Peyer's patch (tissue), 4 donors: ENCODE results near the gene SMC1B. TPM values are rescaled to one million over a fixed set of nuclear protein-coding genes. Genes with fewer than 3 reads are reported as not detected.

Experiments used
- DNase-seq, 3 donors: peaks; one replicate each; pipeline ENCODE4 v3.0.0-alpha.2; 2017 to 2019
- H3K27ac ChIP-seq, 4 donors: fragments of 200-600 bp; sonication (generic); one replicate each; pipeline ENCODE4 v1.5.1; 2016 to 2019
- H3K27me3 ChIP-seq, 2 donors: fragments of 200-600 bp; sonication (generic); one replicate each; pipeline ENCODE4 v1.5.1; 2019
- H3K36me3 ChIP-seq, 3 donors: fragments of 200-600 bp; sonication (generic); one replicate each; pipeline ENCODE4 v1.5.1; 2016 to 2019
- H3K4me1 ChIP-seq, 4 donors: fragments of 200-600 bp; sonication (generic); one replicate each; pipeline ENCODE4 v1.5.1; 2016 to 2019
- H3K4me3 ChIP-seq, 4 donors: fragments of 200-600 bp; sonication (generic); 1 replicate in 3 of 4; 2 replicates in 1 of 4; pipeline ENCODE4 v1.5.1; 2016 to 2019; ENCODE audit warnings: mild to moderate bottlenecking in 1 of 4
- H3K9me3 ChIP-seq, 4 donors: fragments of 200-600 bp; sonication (generic); one replicate each; pipeline ENCODE4 v1.5.1; 2016 to 2019; ENCODE audit warnings: mild to moderate bottlenecking in 1 of 4
- CTCF ChIP-seq, 6 experiments: fragments of 450-650 bp in 4 of 6; fragments of 200-600 bp in 2 of 6; sonication (generic) in 1 of 6; IDR thresholded peaks; one replicate each; pipeline ENCODE4 v1.5.1; 2017 to 2019; ENCODE audit warnings: antibody characterized with exemption in 6 of 6, mild to moderate bottlenecking in 3 of 6, moderate library complexity in 1 of 6
- POLR2A ChIP-seq, 2 donors: fragments of 450-650 bp; IDR thresholded peaks; one replicate each; pipeline ENCODE4 v1.5.1; 2017; ENCODE audit warnings: antibody characterized with exemption in 2 of 2, mild to moderate bottlenecking in 2 of 2, moderate library complexity in 2 of 2
- total RNA-seq, 4 donors: library from RNA; depleted of rRNA; stranded (reverse); fragments of >200 nt; gene quantifications; one replicate each; pipeline ENCODE4 v1.1.0, GENCODE V29; 2016

SMC1B gene
- total RNA-seq, 4 donors from 2014 or later = not detected

- no peaks in the 10 kb centered on the region for H3K9me3 ChIP-seq
- no peak overlapping the region for H3K4me3 ChIP-seq
- TF ChIP-seq CTCF (IDR thresholded peaks at IDR 0.05) = no peak
- no peak for TF ChIP-seq POLR2A (IDR thresholded peaks at IDR 0.05)
- no peak for DNase-seq
- H3K36me3 ChIP-seq = peaks cover 0 to 89% (median 0%) of the 10 kb centered on the region in 3 donors
- H3K27ac ChIP-seq = no peak overlapping the region
- H3K4me1 ChIP-seq = no peaks in the 10 kb centered on the region
- no peaks in the 10 kb centered on the region for H3K27me3 ChIP-seq
These were observed 78.9 kb downstream of the SMC1B start for GRCh38 chr22:45334528-45334927.

- TF ChIP-seq POLR2A (IDR thresholded peaks at IDR 0.05) = no peak
- TF ChIP-seq CTCF (IDR thresholded peaks at IDR 0.05) = no peak
- H3K27ac ChIP-seq = no peak overlapping the region
- no peaks in the 10 kb centered on the region for H3K27me3 ChIP-seq
- H3K4me1 ChIP-seq = no peaks in the 10 kb centered on the region
- peaks cover 0 to 87% (median 0%) of the 10 kb centered on the region in 3 donors for H3K36me3 ChIP-seq
- no peak for DNase-seq
- no peak overlapping the region for H3K4me3 ChIP-seq
- H3K9me3 ChIP-seq = no peaks in the 10 kb centered on the region
These were observed 79.3 kb downstream of the SMC1B start for GRCh38 chr22:45334068-45334467.

GRCh38 chr22:45332001-45332400 lies 81.4 kb downstream of the SMC1B start:
- DNase-seq = no peak
- H3K36me3 ChIP-seq = peaks cover 0 to 76% (median 0%) of the 10 kb centered on the region in 3 donors

GRCh38 chr22:45331486-45331885 lies 81.9 kb downstream of the SMC1B start:
- Histone ChIP-seq H3K27ac (no peak overlapping the region), H3K4me1 (no peaks in the 10 kb centered on the region), H3K4me3 (no peak overlapping the region), H3K9me3 (no peaks in the 10 kb centered on the region), H3K36me3 (peaks cover 0 to 71% (median 0%) of the 10 kb centered on the region in 3 donors), H3K27me3 (no peaks in the 10 kb centered on the region)
- DNase-seq = no peak
- TF ChIP-seq CTCF (IDR thresholded peaks at IDR 0.05) (no peak), POLR2A (IDR thresholded peaks at IDR 0.05) (no peak)

More at GRCh38 chr22:45332001-45332400, 81.4 kb downstream of the SMC1B start:
- Histone ChIP-seq H3K27me3 (no peaks in the 10 kb centered on the region), H3K4me3 (no peak overlapping the region), H3K4me1 (no peaks in the 10 kb centered on the region), H3K27ac (no peak overlapping the region), H3K9me3 (no peaks in the 10 kb centered on the region)
- TF ChIP-seq CTCF (IDR thresholded peaks at IDR 0.05) = no peak

- TF ChIP-seq CTCF (IDR thresholded peaks at IDR 0.05) (no peak), POLR2A (IDR thresholded peaks at IDR 0.05) (no peak)
- H3K27ac ChIP-seq = no peak overlapping the region
- peak in 1 of 3 donors; percentile 41 for DNase-seq
- peaks cover 0 to 68% (median 0%) of the 10 kb centered on the region in 3 donors for H3K36me3 ChIP-seq
- H3K4me1 ChIP-seq = no peaks in the 10 kb centered on the region
- H3K9me3 ChIP-seq = no peaks in the 10 kb centered on the region
- H3K27me3 ChIP-seq = no peaks in the 10 kb centered on the region
- no peak overlapping the region for H3K4me3 ChIP-seq
These were observed 82.9 kb downstream of the SMC1B start for GRCh38 chr22:45330548-45330947.

GRCh38 chr22:45329530-45329936 lies 83.9 kb downstream of the SMC1B start:
- H3K9me3 ChIP-seq = no peaks in the 10 kb centered on the region
- H3K27ac ChIP-seq = peak overlapping the region in 1 of 4 donors; percentile 21
- DNase-seq = peak in 1 of 3 donors; percentile 45
- peaks cover 0 to 64% (median 0%) of the 10 kb centered on the region in 3 donors for H3K36me3 ChIP-seq
- no peaks in the 10 kb centered on the region for H3K4me1 ChIP-seq
- no peaks in the 10 kb centered on the region for H3K27me3 ChIP-seq
- no peak for TF ChIP-seq POLR2A (IDR thresholded peaks at IDR 0.05)
- no peak for TF ChIP-seq CTCF (IDR thresholded peaks at IDR 0.05)
- no peak overlapping the region for H3K4me3 ChIP-seq
